Neural progenitor cell (in vitro differentiated cells): Measurements from ENCODE around the gene CPHXL. TPM values are rescaled to one million over a fixed set of nuclear protein-coding genes. Genes with fewer than 3 reads are reported as not detected.

Experiments used
- DNase-seq: peaks from one replicate; pipeline ENCODE4 v3.0.0-alpha.2; 2016; ENCODE audit warnings: low spot score
- H2AFZ ChIP-seq: fragments of 200-600 bp; sonication (generic); replicated peaks from 2 replicates; pipeline ENCODE4 v1.6.1; 2016; ENCODE audit warnings: antibody characterized with exemption
- H3F3A ChIP-seq: fragments of 200-600 bp; sonication (generic); 2 replicates; pipeline ENCODE4 v1.6.1; 2016; ENCODE audit warnings: antibody characterized with exemption, low read depth
- H3K27ac ChIP-seq: fragments of 200-600 bp; sonication (generic); 2 replicates; pipeline ENCODE4 v1.5.1; 2016; ENCODE audit warnings: mild to moderate bottlenecking
- H3K27me3 ChIP-seq: fragments of 200-600 bp; sonication (generic); 2 replicates; pipeline ENCODE4 v1.6.1; 2016; ENCODE audit warnings: mild to moderate bottlenecking, moderate library complexity
- H3K36me3 ChIP-seq: fragments of 200-600 bp; sonication (generic); 2 replicates; pipeline ENCODE4 v1.5.1; 2016
- H3K4me1 ChIP-seq: fragments of 200-600 bp; sonication (generic); 2 replicates; pipeline ENCODE4 v1.6.1; 2016; ENCODE audit warnings: mixed run types
- H3K4me2 ChIP-seq: fragments of 200-600 bp; sonication (generic); 2 replicates; pipeline ENCODE4 v1.6.1; 2016
- H3K4me3 ChIP-seq: fragments of 200-600 bp; sonication (generic); 2 replicates; pipeline ENCODE4 v1.5.1; 2016
- H3K79me2 ChIP-seq: fragments of 200-600 bp; sonication (generic); 2 replicates; pipeline ENCODE4 v1.6.1; 2016; ENCODE audit warnings: low read depth
- H3K9ac ChIP-seq: fragments of 200-600 bp; sonication (generic); 2 replicates; pipeline ENCODE4 v1.6.1; 2016
- H3K9me3 ChIP-seq: fragments of 200-600 bp; sonication (generic); 2 replicates; pipeline ENCODE4 v1.5.1; 2016; ENCODE audit warnings: low read depth
- H4K20me1 ChIP-seq: fragments of 200-600 bp; sonication (generic); 2 replicates; pipeline ENCODE4 v1.6.1; 2016; ENCODE audit warnings: low read depth
- H3K27ac Mint-ChIP-seq: 3 replicates; pipeline ENCODE4 v1.8.0; 2021; ENCODE audit warnings: mixed read lengths
- H3K27me3 Mint-ChIP-seq: 2 replicates; pipeline ENCODE4 v1.8.0; 2022; ENCODE audit warnings: low read depth, mild to moderate bottlenecking, inconsistent platforms, moderate library complexity, mixed read lengths; ENCODE audit not compliant: insufficient read depth
- H3K36me3 Mint-ChIP-seq: 3 replicates; pipeline ENCODE4 v1.8.0; 2021; ENCODE audit warnings: mixed read lengths
- H3K4me1 Mint-ChIP-seq: 3 replicates; pipeline ENCODE4 v1.8.0; 2021; ENCODE audit warnings: mixed read lengths
- H3K4me3 Mint-ChIP-seq: 3 replicates; pipeline ENCODE4 v1.8.0; 2021; ENCODE audit warnings: mild to moderate bottlenecking, moderate library complexity, mixed read lengths
- H3K9me3 Mint-ChIP-seq: 3 replicates; pipeline ENCODE4 v1.8.0; 2020; ENCODE audit warnings: mixed read lengths
- CTCF ChIP-seq: fragments of 200-600 bp; sonication (generic); IDR thresholded peaks from 2 replicates; pipeline ENCODE4 v1.5.1; 2017; ENCODE audit warnings: antibody characterized with exemption, mild to moderate bottlenecking
- EZH2 ChIP-seq: fragments of 200-600 bp; sonication (generic); IDR thresholded peaks from 2 replicates; pipeline ENCODE4 v1.6.1; 2017; ENCODE audit warnings: antibody characterized with exemption, mild to moderate bottlenecking, moderate library complexity
- EZH2phosphoT487 ChIP-seq: fragments of 200-600 bp; sonication (generic); IDR thresholded peaks from 2 replicates; pipeline ENCODE4 v1.6.1; 2017; ENCODE audit warnings: antibody characterized with exemption
- total RNA-seq: library from RNA; depleted of rRNA; stranded (reverse); fragments of >200 nt; gene quantifications from 2 replicates; pipeline ENCODE4 v1.2.3, GENCODE V29; 2015; ENCODE audit warnings: low replicate concordance

The CPHXL gene
- total RNA-seq, 1 donor from 2014 or later, result not detected

GRCh38 chr16:75764154-75764768 lies 38.0 kb upstream of the CPHXL start:
- no peak overlapping the region for H3K4me2 ChIP-seq
- H3K4me1 Mint-ChIP-seq, result peaks cover 2% of the 10 kb centered on the region
- no peaks in the 10 kb centered on the region for H3K4me1 ChIP-seq
- no peak overlapping the region for H3K27ac Mint-ChIP-seq
- no peaks in the 10 kb centered on the region for H3K9me3 ChIP-seq
- no peaks in the 10 kb centered on the region for H3K36me3 Mint-ChIP-seq
- H3K4me3 ChIP-seq, result no peak overlapping the region
- peaks cover 14% of the 10 kb centered on the region for H3K27me3 ChIP-seq
- H4K20me1 ChIP-seq, result no peaks in the 10 kb centered on the region
- no peaks in the 10 kb centered on the region for H3K79me2 ChIP-seq
- no peak for TF ChIP-seq EZH2
- TF ChIP-seq CTCF, result peak; percentile 84
- no peak for TF ChIP-seq EZH2phosphoT487
- H2AFZ ChIP-seq, result peak overlapping the region; percentile 83
- no peak overlapping the region for H3K27ac ChIP-seq
- H3K9ac ChIP-seq, result no peak overlapping the region
- no peaks in the 10 kb centered on the region for H3F3A ChIP-seq
- DNase-seq, result peak; percentile 79
- H3K4me3 Mint-ChIP-seq, result no peak overlapping the region
- no peaks in the 10 kb centered on the region for H3K27me3 Mint-ChIP-seq
- no peaks in the 10 kb centered on the region for H3K36me3 ChIP-seq
- H3K9me3 Mint-ChIP-seq, result peaks cover 3% of the 10 kb centered on the region

GRCh38 chr16:75763204-75763603 lies 36.9 kb upstream of the CPHXL start:
- Histone ChIP-seq H3K36me3 (no peaks in the 10 kb centered on the region), H3K9ac (no peak overlapping the region), H3K4me1 (no peaks in the 10 kb centered on the region), H2AFZ (peak overlapping the region; percentile 83), H3K27ac (no peak overlapping the region), H3F3A (no peaks in the 10 kb centered on the region), H4K20me1 (no peaks in the 10 kb centered on the region), H3K4me3 (no peak overlapping the region), H3K9me3 (no peaks in the 10 kb centered on the region), H3K4me2 (no peak overlapping the region), H3K79me2 (no peaks in the 10 kb centered on the region), H3K27me3 (peaks cover 14% of the 10 kb centered on the region)
- Mint-ChIP-seq H3K4me3 (no peak overlapping the region), H3K36me3 (no peaks in the 10 kb centered on the region), H3K4me1 (peaks cover 2% of the 10 kb centered on the region), H3K9me3 (no peaks in the 10 kb centered on the region), H3K27me3 (peaks cover 2% of the 10 kb centered on the region), H3K27ac (no peak overlapping the region)
- TF ChIP-seq CTCF (no peak), EZH2phosphoT487 (no peak), EZH2 (no peak)
- no peak for DNase-seq

GRCh38 chr16:75762746-75763145 lies 36.5 kb upstream of the CPHXL start:
- no peak overlapping the region for H3K4me2 ChIP-seq
- H3K27me3 ChIP-seq, result peaks cover 14% of the 10 kb centered on the region
- H3K36me3 ChIP-seq, result no peaks in the 10 kb centered on the region
- TF ChIP-seq CTCF (no peak), EZH2phosphoT487 (no peak), EZH2 (no peak)
- no peak overlapping the region for H3K4me3 Mint-ChIP-seq
- peaks cover 3% of the 10 kb centered on the region for H3K27me3 Mint-ChIP-seq
- no peak overlapping the region for H3K27ac Mint-ChIP-seq
- H4K20me1 ChIP-seq, result no peaks in the 10 kb centered on the region
- H3K9me3 Mint-ChIP-seq, result no peaks in the 10 kb centered on the region
- peaks cover 2% of the 10 kb centered on the region for H3K4me1 Mint-ChIP-seq
- H3K36me3 Mint-ChIP-seq, result no peaks in the 10 kb centered on the region
- H3K27ac ChIP-seq, result no peak overlapping the region
- no peak overlapping the region for H2AFZ ChIP-seq
- H3K4me1 ChIP-seq, result no peaks in the 10 kb centered on the region
- H3F3A ChIP-seq, result no peaks in the 10 kb centered on the region
- H3K9ac ChIP-seq, result no peak overlapping the region
- DNase-seq, result no peak
- no peaks in the 10 kb centered on the region for H3K9me3 ChIP-seq
- no peak overlapping the region for H3K4me3 ChIP-seq
- no peaks in the 10 kb centered on the region for H3K79me2 ChIP-seq
